HG02798 (cell line): ENCODE data around the gene UBN1.

Experiments
- ATAC-seq: cut with Tn5 transposase; IDR thresholded peaks from one replicate; pipeline ENCODE4 v1.9.1; 2021; ENCODE audit warnings: mild to moderate bottlenecking; ENCODE audit not compliant: unreplicated experiment, poor library complexity

Gene UBN1

DNA sequence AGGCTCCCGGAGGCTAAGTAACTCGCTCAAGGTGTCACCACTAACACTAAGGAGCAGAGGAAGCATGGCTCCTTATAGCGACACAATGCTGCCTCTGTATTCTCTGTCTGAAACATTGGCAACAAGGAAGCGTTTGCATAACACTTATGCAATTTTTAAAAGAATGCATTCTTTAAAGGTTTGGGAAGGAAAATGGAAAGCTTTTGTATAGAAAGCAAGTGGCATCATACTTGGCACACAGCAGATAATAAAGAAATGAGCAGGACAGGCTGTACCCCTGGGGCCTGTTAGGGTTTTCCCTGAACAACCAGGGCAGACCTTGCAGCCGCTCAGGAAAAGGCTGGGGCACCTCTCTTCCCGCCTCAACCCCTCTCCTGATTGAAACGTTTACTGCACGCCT is 52.8 kb downstream of the UBN1 start:
- ATAC-seq, result no peak

GRCh38 chr16:4900750-4901149 is 53.5 kb downstream of the UBN1 start:
- no peak for ATAC-seq

DNA sequence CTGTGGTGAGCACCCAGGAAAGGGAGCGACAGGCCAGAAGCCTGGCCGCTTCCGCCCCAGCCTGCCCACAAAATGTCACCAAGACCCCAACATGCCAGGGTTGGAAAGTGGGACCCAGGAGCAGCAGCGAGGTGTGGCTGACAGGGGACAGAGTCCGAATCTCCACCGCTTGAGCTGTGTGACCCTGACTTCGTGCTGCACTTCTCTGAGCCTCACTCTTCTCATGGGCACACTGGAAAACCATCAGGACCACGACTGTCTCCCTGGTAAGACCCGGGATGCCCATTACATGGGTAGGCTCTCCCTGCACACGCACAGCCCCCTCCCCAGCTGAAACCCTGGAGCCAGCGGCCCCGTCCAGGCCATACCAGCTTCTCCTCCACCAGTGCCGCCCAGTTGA is 54.8 kb downstream of the UBN1 start:
- no peak for ATAC-seq

DNA sequence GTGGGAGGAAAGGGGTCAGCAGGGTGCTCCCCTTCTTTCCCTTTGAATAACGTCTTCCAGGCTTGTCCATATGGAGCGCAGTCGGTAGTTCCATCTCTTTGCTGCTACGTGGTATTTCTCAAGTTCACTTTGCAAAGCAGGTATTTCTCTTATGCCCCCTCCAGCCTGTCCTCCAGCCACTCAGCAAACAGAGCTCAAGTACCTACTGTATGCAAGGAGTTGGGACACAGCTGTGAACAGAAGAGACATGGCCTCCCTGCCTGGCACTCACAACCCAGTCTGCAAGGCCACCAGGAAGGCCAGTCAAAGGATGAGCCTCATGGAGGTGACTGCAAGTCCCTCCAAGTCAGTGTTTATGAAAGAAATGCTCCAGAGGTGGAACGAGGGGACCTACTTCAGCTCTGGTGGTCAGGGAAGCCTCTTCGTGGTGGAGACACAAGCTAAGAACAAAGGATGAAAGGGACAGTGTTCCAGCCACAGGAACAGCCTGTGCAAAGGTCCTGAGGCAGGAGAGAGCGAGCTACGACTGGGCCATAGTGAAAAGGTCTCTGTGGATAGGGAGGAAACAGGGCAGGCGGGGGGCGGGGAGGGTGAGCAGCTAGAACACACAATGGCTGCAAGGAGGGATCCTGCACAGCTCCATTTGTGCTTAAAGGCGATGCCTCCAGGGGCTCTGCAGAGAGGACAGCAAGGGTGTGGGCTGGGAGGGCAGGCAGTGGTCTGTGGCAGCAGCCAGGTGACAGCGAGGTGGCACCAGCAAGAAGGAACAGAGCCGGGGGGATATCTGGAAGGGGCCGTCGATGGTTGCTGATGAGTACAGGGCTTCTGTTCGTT is 57.0 kb downstream of the UBN1 start:
- ATAC-seq, result no peak

DNA sequence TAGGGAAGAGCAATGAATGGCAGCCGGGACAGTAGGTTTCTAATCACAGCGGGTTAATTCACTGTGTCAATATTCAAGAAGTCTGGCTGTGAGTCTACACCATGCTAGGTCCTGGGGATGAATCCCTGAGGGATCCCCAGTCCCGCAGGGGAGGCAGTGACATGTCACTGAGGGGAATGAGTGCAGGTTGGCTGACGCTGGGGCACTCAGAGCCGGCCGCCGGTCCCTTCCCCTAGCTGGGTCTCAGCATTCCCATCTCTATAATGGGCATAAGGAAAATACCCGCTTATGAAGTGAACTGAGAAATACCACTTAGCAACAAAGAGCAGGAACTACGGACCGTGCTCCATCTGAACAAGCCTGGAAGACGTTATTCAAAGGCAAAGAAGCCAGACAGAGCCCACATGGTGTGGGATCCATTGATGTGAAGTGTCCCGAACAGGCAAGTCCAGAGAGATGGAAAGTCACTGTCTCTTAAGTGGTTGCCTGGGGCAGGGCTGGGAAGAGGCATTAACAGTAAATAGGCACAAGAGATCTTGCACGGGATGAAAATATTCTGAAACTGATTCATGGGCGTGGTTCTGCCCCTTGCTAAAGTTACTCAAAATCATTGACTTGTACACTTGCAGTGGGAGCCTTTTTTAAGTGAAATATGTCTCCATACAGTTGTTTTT is 57.8 kb downstream of the UBN1 start:
- ATAC-seq, result no peak

GRCh38 chr16:4908854-4909401 is 61.6 kb downstream of the UBN1 start:
- ATAC-seq, result no peak

GRCh38 chr16:4909825-4910224 is 62.5 kb downstream of the UBN1 start:
- ATAC-seq, result no peak

DNA sequence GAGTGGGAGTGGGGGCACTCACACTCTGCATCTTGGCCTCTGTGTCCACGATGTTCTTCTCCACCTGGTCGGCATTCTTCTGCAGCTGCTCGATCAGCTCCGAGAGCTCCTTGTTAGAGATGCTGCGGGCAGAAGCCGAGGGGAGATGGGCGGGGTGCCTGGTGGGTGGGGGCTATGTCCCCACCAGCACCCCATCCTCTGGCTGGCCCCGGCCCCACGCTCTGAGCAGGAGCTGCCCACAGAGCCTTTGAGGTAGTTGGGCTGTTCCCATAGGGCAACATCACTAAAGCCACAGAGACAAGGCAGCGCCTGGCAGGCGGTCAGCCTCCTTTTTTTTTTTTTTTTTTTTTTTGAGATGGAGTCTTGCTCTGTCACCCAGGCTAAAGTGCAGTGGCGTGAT is 63.5 kb downstream of the UBN1 start:
- no peak for ATAC-seq

GRCh38 chr16:4911970-4912386 is 64.7 kb downstream of the UBN1 start:
- ATAC-seq, result no peak

GRCh38 chr16:4913130-4913773 is 66.0 kb downstream of the UBN1 start:
- no peak for ATAC-seq

DNA sequence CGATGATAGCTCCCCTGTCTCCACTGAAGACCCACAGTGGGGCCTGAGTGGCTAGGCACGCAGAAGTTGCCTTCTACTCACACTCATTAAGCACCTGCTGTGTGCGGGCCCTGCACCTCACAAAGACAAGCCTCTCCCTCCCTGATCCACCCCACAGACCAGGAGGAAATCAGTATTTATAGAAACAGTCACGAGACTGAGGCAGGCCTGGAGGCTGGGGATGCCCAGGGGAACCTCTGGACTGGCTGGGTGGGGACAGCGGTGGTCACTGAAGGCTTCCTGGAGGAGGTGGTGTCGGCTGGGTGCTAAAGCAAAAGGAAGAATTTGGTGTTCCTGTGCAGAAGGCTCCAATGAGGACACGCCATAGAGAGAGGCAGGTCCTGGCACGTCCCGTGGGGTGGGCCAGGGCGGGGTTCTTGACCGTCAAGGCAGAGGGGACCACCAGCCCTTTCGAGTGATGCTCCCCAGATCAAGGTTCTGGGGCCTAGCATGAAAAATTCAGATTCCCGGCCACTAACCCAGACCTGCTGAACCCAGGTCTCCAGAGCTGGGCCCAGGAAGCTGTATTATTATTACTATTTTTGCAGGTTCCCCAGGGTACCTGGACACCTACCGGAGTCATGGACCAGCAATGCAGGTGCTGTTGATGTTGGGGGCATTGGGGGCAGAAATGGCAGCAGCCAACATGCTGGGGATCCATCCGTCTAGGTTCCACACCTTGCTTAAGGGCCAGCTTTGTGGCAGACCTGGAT is 66.7 kb downstream of the UBN1 start:
- ATAC-seq, result no peak

DNA sequence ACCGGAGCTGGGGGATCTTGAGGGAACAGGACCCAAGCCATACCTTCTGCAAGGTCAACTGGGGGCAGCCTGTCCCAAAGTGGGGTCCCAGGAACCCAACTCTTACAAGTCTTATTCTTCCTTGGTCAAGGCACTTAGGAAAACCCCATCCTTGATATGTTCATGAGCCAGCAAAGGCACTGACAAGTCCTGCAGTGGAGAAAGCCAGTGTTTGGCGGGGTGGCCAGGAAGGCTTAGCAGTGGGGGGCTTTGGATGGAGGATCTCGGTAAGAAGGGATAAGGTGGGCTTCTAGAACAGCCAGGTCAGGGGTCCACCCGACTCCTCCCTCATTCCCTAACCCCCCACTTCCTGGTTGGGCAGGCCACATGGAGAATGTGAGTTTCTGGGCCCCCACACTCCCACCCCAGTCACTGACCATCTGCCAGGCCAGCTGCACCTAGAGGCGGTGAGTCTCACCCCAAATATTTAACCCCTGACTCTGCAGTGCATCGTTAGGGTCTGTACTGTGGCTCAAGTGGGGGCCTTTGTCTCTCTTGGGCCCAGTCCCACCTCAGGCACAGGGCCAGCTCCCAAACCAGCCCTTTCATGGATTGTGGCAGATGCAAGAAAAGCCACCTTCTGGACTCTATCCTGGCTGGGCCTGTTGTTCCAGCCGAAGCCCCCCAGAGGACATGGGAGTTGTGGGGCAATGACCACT is 67.4 kb downstream of the UBN1 start:
- no peak for ATAC-seq

- no peak for ATAC-seq
These were observed 68.0 kb downstream of the UBN1 start for GRCh38 chr16:4915226-4915761.

DNA sequence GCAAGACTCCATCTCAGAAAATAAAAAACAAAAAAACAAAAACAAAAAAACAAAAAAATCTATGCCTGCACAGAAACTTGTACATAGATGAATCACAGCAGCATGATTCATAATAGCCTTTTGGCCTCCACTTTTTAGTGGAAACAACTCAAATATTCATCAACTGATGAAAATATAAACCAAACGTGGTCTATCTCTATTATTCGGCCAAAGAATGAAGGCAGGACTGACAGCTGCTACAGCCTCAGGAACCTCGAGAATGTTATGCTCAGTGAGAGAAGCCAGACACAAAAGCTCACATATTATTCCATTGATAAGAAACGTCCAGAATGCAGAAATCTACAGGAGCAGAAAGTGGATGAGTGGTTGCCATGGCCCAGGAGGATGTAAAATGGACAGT is 69.8 kb downstream of the UBN1 start:
- no peak for ATAC-seq

DNA sequence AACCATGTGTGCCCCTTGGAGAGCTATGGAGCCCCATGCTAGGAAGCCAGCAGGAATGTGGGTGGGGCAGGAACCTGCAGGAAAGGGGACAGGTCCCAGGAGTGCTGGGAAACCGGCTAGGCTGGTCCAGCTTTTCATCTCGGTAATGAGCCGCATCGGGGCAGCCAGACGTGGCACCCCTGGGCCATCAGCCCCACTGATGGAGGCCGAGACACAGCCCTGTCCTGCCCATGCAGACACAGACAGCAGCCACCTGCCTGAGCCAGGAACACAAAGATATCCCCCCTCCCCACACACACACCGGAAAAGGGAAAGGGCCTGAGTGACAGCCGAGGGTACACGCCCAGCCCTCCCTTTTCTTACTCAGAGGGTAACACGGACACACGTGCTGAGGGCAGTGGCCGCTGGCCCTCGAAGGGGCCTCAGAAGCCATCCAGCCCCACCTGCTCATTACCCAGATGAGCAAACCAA is 71.5 kb downstream of the UBN1 start:
- ATAC-seq, result no peak

DNA sequence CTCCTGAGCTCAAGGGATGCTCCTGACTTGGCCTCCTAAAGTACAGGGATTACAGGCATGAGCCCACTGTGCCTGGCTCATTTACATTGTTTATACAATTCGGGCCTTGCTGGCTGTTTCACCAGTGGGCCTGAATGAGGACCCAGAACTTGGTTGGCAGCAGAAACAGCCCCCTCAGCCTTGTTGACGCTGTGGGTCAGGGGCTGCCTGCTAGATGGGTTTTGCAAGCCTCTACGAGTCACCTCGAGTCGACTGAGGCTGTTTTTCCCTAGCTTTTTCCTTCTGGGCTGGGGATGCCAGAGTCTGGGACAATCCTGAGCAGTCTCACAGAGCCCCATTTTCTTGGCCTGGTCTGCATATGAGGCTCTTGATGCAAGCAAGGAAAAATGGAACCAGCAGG is 73.5 kb downstream of the UBN1 start:
- no peak for ATAC-seq

DNA sequence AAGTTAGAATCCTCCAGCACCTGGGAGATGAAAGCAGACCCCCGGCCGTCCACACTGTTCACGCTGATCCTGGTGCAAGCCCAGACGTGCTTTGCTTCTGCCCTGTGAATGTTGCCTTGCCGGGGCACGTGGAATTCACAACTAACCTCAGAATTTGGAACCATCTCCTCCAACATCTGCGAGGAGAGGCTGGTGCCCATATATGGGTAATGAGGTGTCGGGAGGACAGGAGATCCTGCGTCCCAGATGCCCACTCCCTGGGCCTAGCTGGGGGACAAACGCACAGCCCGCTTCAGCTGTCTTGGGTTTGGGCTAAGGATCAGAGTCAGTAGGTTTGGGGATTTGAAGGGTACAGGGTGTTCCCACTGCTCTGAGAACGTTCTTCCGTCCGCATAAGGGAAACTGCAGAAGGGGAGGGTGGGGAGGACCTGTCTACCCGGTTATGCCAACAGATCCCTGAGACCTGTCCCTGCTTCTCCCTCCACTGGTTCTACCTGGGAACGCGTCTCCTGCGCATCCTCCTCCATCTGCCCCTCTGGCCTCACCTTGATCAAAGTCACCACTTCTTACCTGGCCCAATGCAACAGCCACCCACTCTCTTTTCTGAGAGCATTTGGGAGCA is 75.6 kb downstream of the UBN1 start:
- no peak for ATAC-seq

DNA sequence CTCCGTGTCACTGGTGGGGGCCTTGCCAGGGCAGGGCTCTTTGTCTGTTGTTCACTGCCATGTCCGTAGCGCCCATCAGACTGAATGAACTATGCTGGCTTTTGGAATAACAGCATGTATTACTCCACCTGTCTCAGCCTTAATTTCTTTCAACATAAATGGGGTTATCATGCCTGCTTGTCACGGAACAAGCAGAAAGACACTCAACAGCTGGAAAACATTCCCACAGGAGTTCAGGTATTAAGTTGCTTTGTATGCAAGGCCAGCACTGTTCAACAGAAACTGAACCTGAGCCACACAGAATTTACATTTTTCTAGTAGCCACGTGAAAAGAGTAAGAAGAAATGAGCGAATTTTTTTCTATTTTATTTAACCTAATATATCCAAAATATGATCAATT is 76.6 kb downstream of the UBN1 start:
- no peak for ATAC-seq
